Left kidney (tissue), 2 donors: ENCODE results near the gene RAI14. TPM values are rescaled to one million over a fixed set of nuclear protein-coding genes. Genes with fewer than 3 reads are reported as not detected.
A peak's percentile ranks its signal among the peaks of the same experiment; 100 is the strongest.
"Not testable (repeated sequence)": the region's sequence is repeated elsewhere in the genome, so short reads cannot be mapped to it uniquely, and the experiment has no call there.

Experiments
- DNase-seq: peaks from one replicate; pipeline ENCODE4 v3.0.0-alpha.2; 2013
- polyA plus RNA-seq: library from polyadenylated mRNA; unstranded; fragments of 120-200 nt; gene quantifications from one replicate; pipeline ENCODE4 v1.2.1, GENCODE V29; 2013; ENCODE audit not compliant: insufficient read length

RAI14 gene
- polyA plus RNA-seq, 1 donor: 102 TPM

- DNase-seq: no peak
Observed at GRCh38 chr5:34817558-34818351, 161.6 kb downstream of the RAI14 start.

- no peak for DNase-seq
Observed at GRCh38 chr5:34818717-34819116, 162.6 kb downstream of the RAI14 start.

- DNase-seq: no peak
Observed at GRCh38 chr5:34820593-34820992, 164.5 kb downstream of the RAI14 start.

GRCh38 chr5:34822956-34823715 is 167.0 kb downstream of the RAI14 start:
- DNase-seq: no peak

GRCh38 chr5:34826347-34826746 is 170.2 kb downstream of the RAI14 start:
- no peak for DNase-seq

- no peak for DNase-seq
Observed at GRCh38 chr5:34827588-34828506, 171.7 kb downstream of the RAI14 start.

- not testable (repeated sequence) for DNase-seq
Observed at GRCh38 chr5:34830827-34831226, 174.7 kb downstream of the RAI14 start.

- no peak for DNase-seq
Observed at GRCh38 chr5:34831303-34831702, 175.2 kb downstream of the RAI14 start.

GRCh38 chr5:34832568-34832967 is 176.4 kb downstream of the RAI14 start:
- DNase-seq: no peak

GRCh38 chr5:34833090-34833489 is 177.0 kb downstream of the RAI14 start:
- DNase-seq: no peak

GRCh38 chr5:34833976-34834793 is 178.1 kb downstream of the RAI14 start:
- no peak for DNase-seq

GRCh38 chr5:34834794-34835089 is 178.6 kb downstream of the RAI14 start:
- no peak for DNase-seq

- no peak for DNase-seq
Observed at GRCh38 chr5:34835664-34836063, 179.5 kb downstream of the RAI14 start.

- peak; percentile 88 for DNase-seq
Observed at GRCh38 chr5:34838785-34839714, 182.9 kb downstream of the RAI14 start, which contains the start of gene TTC23L. TSS of gene TTC23L (plus strand) at chr5:34839164. CDS start at chr5:34840672, 1,508 bp downstream.

- DNase-seq: no peak
Observed at GRCh38 chr5:34841816-34842215, 185.7 kb downstream of the RAI14 start.

- DNase-seq: no peak
Observed at GRCh38 chr5:34842554-34842953, 186.4 kb downstream of the RAI14 start.

GRCh38 chr5:34843497-34843896 is 187.4 kb downstream of the RAI14 start:
- no peak for DNase-seq

GRCh38 chr5:34844106-34844505 is 188.0 kb downstream of the RAI14 start:
- no peak for DNase-seq

- DNase-seq: no peak
Observed at GRCh38 chr5:34844999-34845398, 188.9 kb downstream of the RAI14 start.

- no peak for DNase-seq
Observed at GRCh38 chr5:34847056-34847455, 190.9 kb downstream of the RAI14 start.
